Upper lobe of left lung (tissue), 6 donors: ENCODE measurements around the gene ZSCAN5B. TPM values are rescaled to one million over a fixed set of nuclear protein-coding genes. Genes with fewer than 3 reads are reported as not detected.
A peak's percentile ranks its signal among the peaks of the same experiment; 100 is the strongest.

Experiments
- ATAC-seq, 2 donors: fragments of 200-7000 bp; cut with Tn5 transposase; one replicate each; pipeline ENCODE4 v1.9.1; 2022; ENCODE audit warnings: mild to moderate bottlenecking in 2 of 2, moderate library complexity in 2 of 2; ENCODE audit not compliant: low FRiP score in 2 of 2
- DNase-seq, 2 donors: peaks; one replicate each; pipeline ENCODE4 v3.0.0-alpha.2; 2019 to 2020
- H3K27ac ChIP-seq, 4 donors: fragments of 200-600 bp; sonication (generic); one replicate each; pipeline ENCODE4 v1.5.1; 2016 to 2019
- H3K27me3 ChIP-seq, 4 donors: fragments of 200-600 bp; sonication (generic); one replicate each; pipeline ENCODE4 v1.5.1; 2017 to 2019
- H3K36me3 ChIP-seq, 4 donors: fragments of 200-600 bp; sonication (generic); one replicate each; pipeline ENCODE4 v1.5.1; 2016 to 2019
- H3K4me1 ChIP-seq, 4 donors: fragments of 200-600 bp; sonication (generic); one replicate each; pipeline ENCODE4 v1.5.1; 2018 to 2019
- H3K4me3 ChIP-seq, 4 donors: fragments of 200-600 bp; sonication (generic); one replicate each; pipeline ENCODE4 v1.5.1; 2017 to 2019; ENCODE audit warnings: mild to moderate bottlenecking in 2 of 4, moderate library complexity in 1 of 4
- H3K9me3 ChIP-seq, 4 donors: fragments of 200-600 bp; sonication (generic); one replicate each; pipeline ENCODE4 v1.5.1; 2018 to 2019
- EP300 ChIP-seq, 4 donors: sonication (generic); formaldehyde crosslinking; IDR thresholded peaks; one replicate each; pipeline ENCODE4 v1.5.1; 2017; ENCODE audit warnings: antibody characterized with exemption in 4 of 4, control low read depth in 2 of 4
- POLR2A ChIP-seq, 4 donors: fragments of 450-650 bp; IDR thresholded peaks; one replicate each; pipeline ENCODE4 v1.5.1; 2016 to 2017; ENCODE audit warnings: antibody characterized with exemption in 4 of 4, mild to moderate bottlenecking in 2 of 4
- POLR2AphosphoS5 ChIP-seq, 2 donors: sonication (generic); formaldehyde crosslinking; IDR thresholded peaks; one replicate each; pipeline ENCODE4 v1.5.1; 2017; ENCODE audit warnings: antibody characterized with exemption in 2 of 2
- WGBS, 2 donors: methylation state at CpG; one replicate each; pipeline ENCODE4 v1.1.5; 2017 to 2018; 5-methylcytosine and 5-hydroxymethylcytosine counted together
- total RNA-seq, 6 donors: library from RNA; depleted of rRNA in 4 of 6; stranded (reverse); fragments of >200 nt in 4 of 6; gene quantifications; one replicate each; pipeline versions ENCODE4 v1.1.0 to v1.2.1, GENCODE V29; 2016 to 2021
- TF ChIP-seq, protein P1 (sequence below), 6 experiments: fragments of 450-650 bp in 4 of 6; fragments of 200-600 bp in 2 of 6; sonication (generic) in 2 of 6; IDR thresholded peaks; one replicate each; pipeline ENCODE4 v1.5.1; 2016 to 2019; ENCODE audit warnings: antibody characterized with exemption in 6 of 6
- donor health status: DM: no; HTN: no; CAD: no; lungs with moderate emphysema.
- donor health status: DM: no; HTN: yes; CAD: no; lungs with severe emphysema.

Gene ZSCAN5B
- total RNA-seq, 6 donors from 2014 or later, result not detected

DNA sequence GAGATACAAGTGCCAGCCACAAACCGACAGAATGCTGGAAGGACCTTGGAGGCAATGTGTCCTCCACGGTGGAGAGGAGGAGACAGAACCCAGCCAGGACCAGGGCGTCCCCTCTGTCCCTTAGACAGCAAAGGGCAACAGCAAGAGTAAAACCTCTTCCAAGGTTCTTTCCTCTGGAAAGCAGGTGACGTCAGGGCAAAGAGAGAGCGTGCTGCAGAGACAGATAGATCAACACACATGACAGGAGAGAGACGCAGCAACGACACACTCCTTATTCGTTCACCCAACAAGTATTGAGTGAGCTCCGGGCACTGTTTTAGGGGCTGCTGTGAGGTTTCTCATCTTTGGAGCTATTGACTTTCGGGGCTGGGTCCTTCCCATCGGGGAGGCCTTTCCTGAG, 23.0 kb downstream of the ZSCAN5B start:
- Histone ChIP-seq H3K4me3 (no peak overlapping the region), H3K4me1 (peaks cover 4 to 11% (median 7%) of the 10 kb centered on the region in 4 donors), H3K36me3 (no peaks in the 10 kb centered on the region), H3K27ac (no peak overlapping the region), H3K9me3 (no peaks in the 10 kb centered on the region), H3K27me3 (no peaks in the 10 kb centered on the region)
- TF ChIP-seq EP300 (IDR thresholded peaks at IDR 0.05) (no peak), POLR2A (IDR thresholded peaks at IDR 0.05) (no peak), POLR2AphosphoS5 (IDR thresholded peaks at IDR 0.05) (no peak)
- TF ChIP-seq, protein P1, sequence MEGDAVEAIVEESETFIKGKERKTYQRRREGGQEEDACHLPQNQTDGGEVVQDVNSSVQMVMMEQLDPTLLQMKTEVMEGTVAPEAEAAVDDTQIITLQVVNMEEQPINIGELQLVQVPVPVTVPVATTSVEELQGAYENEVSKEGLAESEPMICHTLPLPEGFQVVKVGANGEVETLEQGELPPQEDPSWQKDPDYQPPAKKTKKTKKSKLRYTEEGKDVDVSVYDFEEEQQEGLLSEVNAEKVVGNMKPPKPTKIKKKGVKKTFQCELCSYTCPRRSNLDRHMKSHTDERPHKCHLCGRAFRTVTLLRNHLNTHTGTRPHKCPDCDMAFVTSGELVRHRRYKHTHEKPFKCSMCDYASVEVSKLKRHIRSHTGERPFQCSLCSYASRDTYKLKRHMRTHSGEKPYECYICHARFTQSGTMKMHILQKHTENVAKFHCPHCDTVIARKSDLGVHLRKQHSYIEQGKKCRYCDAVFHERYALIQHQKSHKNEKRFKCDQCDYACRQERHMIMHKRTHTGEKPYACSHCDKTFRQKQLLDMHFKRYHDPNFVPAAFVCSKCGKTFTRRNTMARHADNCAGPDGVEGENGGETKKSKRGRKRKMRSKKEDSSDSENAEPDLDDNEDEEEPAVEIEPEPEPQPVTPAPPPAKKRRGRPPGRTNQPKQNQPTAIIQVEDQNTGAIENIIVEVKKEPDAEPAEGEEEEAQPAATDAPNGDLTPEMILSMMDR (IDR thresholded peaks at IDR 0.05), result no peak
- ATAC-seq, result no peak
- WGBS, 2 donors, result 36 to 47% methylated on average over 3 to 11 of the region's 11 CpGs
- no peak for DNase-seq

DNA sequence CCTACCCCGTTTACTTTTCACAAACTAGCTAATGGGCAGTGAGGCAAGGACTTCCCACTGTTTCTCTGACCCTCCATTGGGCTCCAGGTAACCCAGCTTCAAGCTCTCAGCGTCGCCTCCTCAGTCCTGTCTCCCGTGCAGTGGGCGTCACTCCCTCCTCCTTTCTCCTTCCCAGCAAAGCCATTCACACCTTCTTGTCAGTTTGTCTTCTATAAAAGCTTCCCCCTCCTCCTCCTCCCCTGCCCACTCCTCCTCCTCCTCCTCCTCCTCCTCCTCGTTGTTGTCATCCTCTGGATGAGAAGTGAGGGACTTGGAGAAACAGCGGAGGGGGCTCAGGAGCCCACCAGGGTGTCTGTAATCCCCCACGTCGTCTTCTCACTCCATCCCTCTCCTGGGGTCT, 23.5 kb downstream of the ZSCAN5B start:
- Histone ChIP-seq H3K4me3 (no peak overlapping the region), H3K9me3 (no peaks in the 10 kb centered on the region), H3K27ac (no peak overlapping the region), H3K4me1 (peaks cover 4 to 11% (median 7%) of the 10 kb centered on the region in 4 donors), H3K36me3 (no peaks in the 10 kb centered on the region), H3K27me3 (no peaks in the 10 kb centered on the region)
- no peak for TF ChIP-seq EP300 (IDR thresholded peaks at IDR 0.05)
- TF ChIP-seq, protein P1 (IDR thresholded peaks at IDR 0.05), result no peak
- no peak for TF ChIP-seq POLR2AphosphoS5 (IDR thresholded peaks at IDR 0.05)
- TF ChIP-seq POLR2A (IDR thresholded peaks at IDR 0.05), result no peak
- WGBS, 2 donors, result 18 to 21% methylated on average over 9 of the region's 9 CpGs
- ATAC-seq (no peak), DNase-seq (no peak)

DNA sequence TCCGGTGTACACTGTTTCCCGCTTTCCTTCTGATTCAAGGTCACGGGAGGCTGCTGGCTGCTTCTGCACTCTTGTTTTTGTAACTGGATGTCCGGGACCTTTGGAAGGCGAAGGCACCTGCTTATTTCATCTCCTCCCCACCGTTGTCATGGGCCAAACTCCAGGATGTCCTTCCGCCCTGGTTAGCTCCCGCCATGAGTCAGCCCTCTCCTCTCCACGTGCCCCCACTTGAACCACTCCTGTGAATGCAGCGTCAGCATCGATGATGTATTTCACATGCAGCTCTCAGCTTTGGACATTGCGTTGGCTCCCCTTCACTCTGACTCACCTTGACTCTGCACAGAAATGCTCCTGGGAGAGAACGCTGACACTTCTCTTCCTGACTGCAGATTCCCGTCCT, 27.3 kb downstream of the ZSCAN5B start:
- Histone ChIP-seq H3K36me3 (no peaks in the 10 kb centered on the region), H3K27me3 (no peaks in the 10 kb centered on the region), H3K4me3 (no peak overlapping the region), H3K27ac (peak overlapping the region in 2 of 4 donors; percentile 6 to 12), H3K4me1 (peaks cover 4 to 11% (median 7%) of the 10 kb centered on the region in 4 donors), H3K9me3 (no peaks in the 10 kb centered on the region)
- TF ChIP-seq, protein P1 (IDR thresholded peaks at IDR 0.05), result peak in 1 of 6 experiments; percentile 8
- peak in 1 of 4 donors; percentile 17 for TF ChIP-seq POLR2A (IDR thresholded peaks at IDR 0.05)
- TF ChIP-seq EP300 (IDR thresholded peaks at IDR 0.05), result peak in 1 of 4 donors; percentile 81
- TF ChIP-seq POLR2AphosphoS5 (IDR thresholded peaks at IDR 0.05), result peak; percentile 52 to 69
- 54 to 72% methylated on average over 14 of the region's 14 CpGs for WGBS, 2 donors
- DNase-seq, result peak in 1 of 2 donors; percentile 87
- peak; percentile 42 to 88 for ATAC-seq

DNA sequence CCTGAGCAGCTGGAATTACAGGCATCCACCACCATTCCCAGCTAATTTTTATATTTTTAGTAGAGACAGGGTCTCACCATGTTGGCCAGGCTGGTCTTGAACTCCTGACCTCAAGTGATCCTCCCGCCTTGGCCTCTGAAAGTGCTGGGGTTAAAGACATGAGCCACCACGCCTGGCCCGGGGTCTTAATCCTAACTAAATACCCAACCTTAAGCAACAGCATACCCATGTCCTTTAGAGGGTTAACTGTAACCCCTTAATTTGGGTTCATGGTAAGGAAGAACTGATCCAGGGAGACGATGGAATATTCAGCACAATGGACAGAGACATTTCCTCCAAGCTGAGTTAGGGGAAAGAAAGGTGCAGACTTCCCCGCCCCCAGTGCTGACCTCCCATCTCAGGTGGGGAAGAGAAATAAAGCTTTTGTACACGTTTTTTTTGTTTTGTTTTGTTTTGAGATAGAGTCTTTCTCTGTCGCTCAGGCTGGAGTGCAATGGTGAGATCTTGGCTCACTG, 30.5 kb downstream of the ZSCAN5B start:
- H3K4me1 ChIP-seq, result peaks cover 4 to 11% (median 7%) of the 10 kb centered on the region in 4 donors
- no peak for ATAC-seq
- H3K27me3 ChIP-seq, result no peaks in the 10 kb centered on the region
- H3K9me3 ChIP-seq, result no peaks in the 10 kb centered on the region
- no peak overlapping the region for H3K27ac ChIP-seq
- WGBS, 2 donors, result 44 to 48% methylated on average over 7 of the region's 7 CpGs
- TF ChIP-seq EP300 (IDR thresholded peaks at IDR 0.05), result no peak
- TF ChIP-seq, protein P1 (IDR thresholded peaks at IDR 0.05), result no peak
- no peak for TF ChIP-seq POLR2A (IDR thresholded peaks at IDR 0.05)
- H3K4me3 ChIP-seq, result no peak overlapping the region
- no peaks in the 10 kb centered on the region for H3K36me3 ChIP-seq
- no peak for DNase-seq

DNA sequence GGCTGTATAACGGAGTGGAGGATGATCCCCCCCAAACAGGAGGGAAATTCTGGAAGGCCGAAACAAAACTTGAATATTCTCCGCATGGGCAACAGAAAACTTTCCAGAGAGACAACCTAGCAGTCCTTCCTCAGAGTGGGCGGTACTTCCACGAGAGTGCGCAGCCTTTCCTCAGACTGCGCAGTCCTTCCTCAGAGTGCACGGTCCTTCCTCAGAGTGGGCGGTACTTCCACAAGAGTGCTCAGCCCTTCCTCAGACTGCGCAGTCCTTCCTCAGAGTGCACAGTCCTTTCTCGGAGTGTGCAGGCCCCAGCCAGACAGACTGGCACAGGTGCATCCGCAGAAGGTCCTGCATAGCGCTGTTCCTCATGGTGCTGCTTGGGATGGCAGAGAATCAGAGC, 34.5 kb downstream of the ZSCAN5B start:
- 82 to 96% methylated on average over 9 to 11 of the region's 13 CpGs for WGBS, 2 donors
- H3K9me3 ChIP-seq, result no peaks in the 10 kb centered on the region
- DNase-seq (no peak), ATAC-seq (no peak)
- no peak for TF ChIP-seq POLR2A (IDR thresholded peaks at IDR 0.05)
- no peak for TF ChIP-seq EP300 (IDR thresholded peaks at IDR 0.05)
- no peak for TF ChIP-seq POLR2AphosphoS5 (IDR thresholded peaks at IDR 0.05)
- TF ChIP-seq, protein P1 (IDR thresholded peaks at IDR 0.05), result no peak
- H3K4me1 ChIP-seq, result peaks cover 0 to under 1% (median 0%) of the 10 kb centered on the region in 4 donors
- H3K4me3 ChIP-seq, result no peak overlapping the region
- H3K27me3 ChIP-seq, result no peaks in the 10 kb centered on the region
- peaks cover 0 to 34% (median 21%) of the 10 kb centered on the region in 4 donors for H3K36me3 ChIP-seq
- no peak overlapping the region for H3K27ac ChIP-seq
